ENCODE data around the gene ADARB2. TPM values are rescaled to one million over a fixed set of nuclear protein-coding genes. Genes with fewer than 3 reads are reported as not detected.

Gene ADARB2
- total RNA-seq, 6 experiments from 2014 or later = not detected

DNA sequence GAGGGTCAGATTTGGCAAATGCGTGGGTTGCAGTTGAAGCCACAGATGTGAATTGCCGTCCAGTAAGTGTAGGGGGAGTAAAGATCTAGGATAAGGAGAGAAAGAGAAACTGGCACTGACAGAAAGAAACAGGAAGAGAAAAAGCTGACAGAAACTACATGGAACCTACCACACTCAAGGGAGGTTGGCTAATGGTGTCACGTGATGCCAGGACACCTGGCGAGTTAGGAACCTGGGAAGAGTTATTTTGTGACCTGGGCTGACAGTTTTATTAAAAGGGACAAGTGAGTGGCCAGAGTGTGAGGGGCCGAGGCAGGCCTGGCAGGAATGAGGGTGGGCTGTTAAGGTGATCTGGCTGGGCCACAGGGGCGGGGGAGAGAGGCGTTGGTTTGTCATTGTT is 188.7 kb downstream of the ADARB2 start:
- no peaks in the 10 kb centered on the region for H3K4me1 Mint-ChIP-seq (ENCODE audit: low read depth)
- H3K9me3 Mint-ChIP-seq = peaks cover 44% of the 10 kb centered on the region
- H3K27ac Mint-ChIP-seq = no peak overlapping the region
- peaks cover 3% of the 10 kb centered on the region for H3K27me3 Mint-ChIP-seq (ENCODE audit: insufficient read depth)
- no peak for DNase-seq
- H3K36me3 Mint-ChIP-seq (ENCODE audit: low read depth) = peaks cover 6% of the 10 kb centered on the region; the same call in 1 of the 2 replicates
- TF ChIP-seq, protein P1, sequence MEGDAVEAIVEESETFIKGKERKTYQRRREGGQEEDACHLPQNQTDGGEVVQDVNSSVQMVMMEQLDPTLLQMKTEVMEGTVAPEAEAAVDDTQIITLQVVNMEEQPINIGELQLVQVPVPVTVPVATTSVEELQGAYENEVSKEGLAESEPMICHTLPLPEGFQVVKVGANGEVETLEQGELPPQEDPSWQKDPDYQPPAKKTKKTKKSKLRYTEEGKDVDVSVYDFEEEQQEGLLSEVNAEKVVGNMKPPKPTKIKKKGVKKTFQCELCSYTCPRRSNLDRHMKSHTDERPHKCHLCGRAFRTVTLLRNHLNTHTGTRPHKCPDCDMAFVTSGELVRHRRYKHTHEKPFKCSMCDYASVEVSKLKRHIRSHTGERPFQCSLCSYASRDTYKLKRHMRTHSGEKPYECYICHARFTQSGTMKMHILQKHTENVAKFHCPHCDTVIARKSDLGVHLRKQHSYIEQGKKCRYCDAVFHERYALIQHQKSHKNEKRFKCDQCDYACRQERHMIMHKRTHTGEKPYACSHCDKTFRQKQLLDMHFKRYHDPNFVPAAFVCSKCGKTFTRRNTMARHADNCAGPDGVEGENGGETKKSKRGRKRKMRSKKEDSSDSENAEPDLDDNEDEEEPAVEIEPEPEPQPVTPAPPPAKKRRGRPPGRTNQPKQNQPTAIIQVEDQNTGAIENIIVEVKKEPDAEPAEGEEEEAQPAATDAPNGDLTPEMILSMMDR (IDR thresholded peaks at IDR 0.05) = no peak
- H3K4me3 Mint-ChIP-seq = no peak overlapping the region

DNA sequence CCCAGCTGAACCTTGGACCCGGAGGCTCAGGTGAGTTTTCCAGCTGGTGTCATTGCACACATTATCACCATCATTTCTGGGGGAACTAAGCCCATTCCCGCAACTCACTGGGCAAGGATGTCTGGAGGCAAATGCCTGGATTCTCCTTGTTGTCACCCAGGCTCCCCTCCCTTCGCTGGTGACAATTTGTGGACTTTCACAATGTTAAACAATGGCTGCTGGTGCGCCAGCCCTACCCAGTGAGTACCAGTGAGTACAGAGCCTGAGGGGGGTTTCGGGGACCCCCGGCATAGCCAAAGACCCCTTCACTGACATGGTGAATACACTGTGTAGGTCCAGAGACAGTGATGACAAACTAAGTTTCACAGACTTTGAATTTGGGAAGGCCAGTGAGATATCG is 189.2 kb downstream of the ADARB2 start:
- peaks cover 6% of the 10 kb centered on the region; the same call in 1 of the 2 replicates for H3K36me3 Mint-ChIP-seq (ENCODE audit: low read depth)
- no peak for DNase-seq
- no peak overlapping the region for H3K27ac Mint-ChIP-seq
- peaks cover 3% of the 10 kb centered on the region for H3K27me3 Mint-ChIP-seq (ENCODE audit: insufficient read depth)
- peaks cover 49% of the 10 kb centered on the region for H3K9me3 Mint-ChIP-seq
- no peaks in the 10 kb centered on the region for H3K4me1 Mint-ChIP-seq (ENCODE audit: low read depth)
- TF ChIP-seq, protein P1 (IDR thresholded peaks at IDR 0.05) = no peak
- no peak overlapping the region for H3K4me3 Mint-ChIP-seq

DNA sequence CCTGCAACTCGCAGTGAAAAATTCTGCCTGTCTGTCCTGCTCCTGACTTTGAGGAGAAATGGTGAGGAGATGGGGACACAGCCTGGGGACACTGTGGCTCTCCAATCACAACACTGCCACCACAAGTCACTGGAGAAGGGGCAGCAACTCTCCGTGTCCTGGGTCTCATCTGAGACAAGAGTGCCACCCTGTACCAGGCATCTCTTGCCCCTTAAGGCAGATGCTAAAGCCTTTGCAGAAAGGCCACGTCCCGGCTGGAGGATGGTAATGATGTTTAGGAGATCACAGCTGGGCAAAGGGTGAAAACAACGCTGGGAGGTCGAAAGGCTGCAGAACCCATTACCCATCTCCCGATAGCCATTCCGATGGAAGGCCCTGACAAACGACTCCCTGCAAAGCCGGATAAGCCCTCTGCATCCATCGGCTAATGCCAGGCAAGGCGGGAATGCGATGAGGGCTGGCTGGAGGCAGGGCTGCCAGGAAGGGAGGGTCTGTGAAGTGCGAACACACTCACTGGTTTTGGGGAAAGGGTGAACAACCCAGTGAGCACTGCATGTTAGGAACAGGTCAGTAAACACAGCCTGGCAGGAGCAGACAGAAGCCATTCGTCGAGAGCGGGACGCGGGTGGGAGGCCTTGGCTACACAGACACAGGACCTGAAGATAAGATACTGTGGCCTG is 190.8 kb downstream of the ADARB2 start:
- peaks cover 53% of the 10 kb centered on the region for H3K9me3 Mint-ChIP-seq
- H3K27ac Mint-ChIP-seq = no peak overlapping the region
- H3K4me1 Mint-ChIP-seq (ENCODE audit: low read depth) = no peaks in the 10 kb centered on the region
- peaks cover 6% of the 10 kb centered on the region; the same call in 1 of the 2 replicates for H3K36me3 Mint-ChIP-seq (ENCODE audit: low read depth)
- TF ChIP-seq, protein P1 (IDR thresholded peaks at IDR 0.05) = no peak
- H3K4me3 Mint-ChIP-seq = no peak overlapping the region
- no peak for DNase-seq
- H3K27me3 Mint-ChIP-seq (ENCODE audit: insufficient read depth) = peaks cover 2% of the 10 kb centered on the region

DNA sequence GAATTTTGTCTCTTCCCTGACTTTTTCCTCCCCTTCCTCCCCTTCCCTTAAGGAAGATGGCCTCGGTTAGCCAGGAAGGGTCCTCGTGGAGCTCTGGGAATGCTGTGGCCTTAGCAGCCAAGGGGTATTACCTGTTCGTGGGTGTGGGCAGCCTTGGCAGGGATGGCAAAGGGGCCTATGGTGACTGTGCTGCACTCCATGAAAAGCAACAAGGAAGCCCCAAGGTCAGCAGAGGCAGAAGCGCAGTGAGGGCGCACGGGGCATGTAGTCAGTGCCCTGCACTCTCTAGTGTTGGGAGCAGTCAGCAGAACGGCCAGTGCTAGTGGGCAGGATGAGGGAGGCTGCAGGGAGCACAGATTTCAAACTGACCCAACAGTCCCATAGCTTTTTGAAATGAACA is 191.8 kb downstream of the ADARB2 start:
- no peak overlapping the region for H3K4me3 Mint-ChIP-seq
- no peaks in the 10 kb centered on the region for H3K4me1 Mint-ChIP-seq (ENCODE audit: low read depth)
- TF ChIP-seq, protein P1 (IDR thresholded peaks at IDR 0.05) = no peak
- no peak overlapping the region for H3K27ac Mint-ChIP-seq
- peaks cover 2% of the 10 kb centered on the region for H3K27me3 Mint-ChIP-seq (ENCODE audit: insufficient read depth)
- peaks cover 6% of the 10 kb centered on the region; the same call in 1 of the 2 replicates for H3K36me3 Mint-ChIP-seq (ENCODE audit: low read depth)
- DNase-seq = no peak
- H3K9me3 Mint-ChIP-seq = peaks cover 47% of the 10 kb centered on the region

DNA sequence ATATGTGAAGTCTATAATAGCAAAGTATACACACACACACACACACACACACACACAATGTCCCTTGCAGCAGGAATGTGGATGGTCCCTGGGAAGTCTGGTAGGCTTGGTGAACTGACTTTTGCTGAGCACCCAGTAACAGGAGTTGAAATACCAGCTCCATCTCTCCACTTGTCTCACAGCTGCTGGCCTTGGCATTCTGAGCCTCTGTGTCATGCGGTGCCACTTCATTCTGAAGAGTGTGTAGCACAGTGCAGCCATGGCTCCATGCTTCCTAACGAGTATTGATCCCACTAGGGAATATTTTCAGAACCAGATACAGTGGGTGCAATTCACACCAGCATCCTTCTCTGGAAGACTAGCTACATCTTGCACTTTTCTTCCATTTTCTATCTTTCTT is 192.4 kb downstream of the ADARB2 start:
- DNase-seq = no peak
- TF ChIP-seq, protein P1 (IDR thresholded peaks at IDR 0.05) = no peak
- no peaks in the 10 kb centered on the region for H3K4me1 Mint-ChIP-seq (ENCODE audit: low read depth)
- H3K27me3 Mint-ChIP-seq (ENCODE audit: insufficient read depth) = peaks cover 2% of the 10 kb centered on the region
- peaks cover 6% of the 10 kb centered on the region; the same call in 1 of the 2 replicates for H3K36me3 Mint-ChIP-seq (ENCODE audit: low read depth)
- H3K27ac Mint-ChIP-seq = no peak overlapping the region
- H3K9me3 Mint-ChIP-seq = peaks cover 45% of the 10 kb centered on the region
- H3K4me3 Mint-ChIP-seq = no peak overlapping the region

All from HFFc6 (cell line).